Fibroblast of lung (primary cell): ENCODE data around the gene NEGR1.

Source experiments
- EZH2 ChIP-seq: IDR thresholded peaks from 2 replicates; pipeline ENCODE4 v1.5.1; 2012; ENCODE audit warnings: low read length, control low read depth, mild to moderate bottlenecking; ENCODE audit errors: missing control alignments
- TF ChIP-seq, protein P1 (sequence below), 2 donors: IDR thresholded peaks in 1 of 2; conservative IDR thresholded peaks in 1 of 2; 1 replicate in 1 of 2; 2 replicates in 1 of 2; pipeline ENCODE4 v1.5.1; 2011 to 2012; ENCODE audit warnings: low read length in 2 of 2, control low read depth in 1 of 2, inconsistent platforms in 1 of 2, low read depth in 1 of 2, mild to moderate bottlenecking in 1 of 2

- TF ChIP-seq, protein P1, sequence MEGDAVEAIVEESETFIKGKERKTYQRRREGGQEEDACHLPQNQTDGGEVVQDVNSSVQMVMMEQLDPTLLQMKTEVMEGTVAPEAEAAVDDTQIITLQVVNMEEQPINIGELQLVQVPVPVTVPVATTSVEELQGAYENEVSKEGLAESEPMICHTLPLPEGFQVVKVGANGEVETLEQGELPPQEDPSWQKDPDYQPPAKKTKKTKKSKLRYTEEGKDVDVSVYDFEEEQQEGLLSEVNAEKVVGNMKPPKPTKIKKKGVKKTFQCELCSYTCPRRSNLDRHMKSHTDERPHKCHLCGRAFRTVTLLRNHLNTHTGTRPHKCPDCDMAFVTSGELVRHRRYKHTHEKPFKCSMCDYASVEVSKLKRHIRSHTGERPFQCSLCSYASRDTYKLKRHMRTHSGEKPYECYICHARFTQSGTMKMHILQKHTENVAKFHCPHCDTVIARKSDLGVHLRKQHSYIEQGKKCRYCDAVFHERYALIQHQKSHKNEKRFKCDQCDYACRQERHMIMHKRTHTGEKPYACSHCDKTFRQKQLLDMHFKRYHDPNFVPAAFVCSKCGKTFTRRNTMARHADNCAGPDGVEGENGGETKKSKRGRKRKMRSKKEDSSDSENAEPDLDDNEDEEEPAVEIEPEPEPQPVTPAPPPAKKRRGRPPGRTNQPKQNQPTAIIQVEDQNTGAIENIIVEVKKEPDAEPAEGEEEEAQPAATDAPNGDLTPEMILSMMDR (conservative IDR thresholded peaks at IDR 0.05 in 1 of 2, IDR thresholded peaks at IDR 0.05 in 1 of 2; ENCODE audit: low read depth in 1 of 2, low read length in 2 of 2) = no peak
- TF ChIP-seq EZH2 = no peak
Measured at GRCh38 chr1:71843012-71843411, 439.3 kb downstream of the NEGR1 start.
